Activated T-cell treated with anti-CD3 and anti-CD28 coated beads, Interleukin-2, amount 50 U/mL, for 72 hours (primary cell): Measurements from ENCODE around the gene KCNAB3. TPM values are rescaled to one million over a fixed set of nuclear protein-coding genes. Genes with fewer than 3 reads are reported as not detected.

Experiments
- ATAC-seq, 2 donors: fragments of 150-1000 bp; cut with Tn5 transposase; replicated peaks in 1 of 2; 2 replicates each; pipeline ENCODE4 v1.10.0; 2021; ENCODE audit warnings: moderate library complexity in 2 of 2, mild to moderate bottlenecking in 1 of 2
- DNase-seq, 2 donors: peaks; one replicate each; pipeline ENCODE4 v3.0.0; 2021 to 2022; ENCODE audit warnings: mixed read lengths in 1 of 2
- H3K27ac Mint-ChIP-seq: one replicate; pipeline ENCODE4 v1.8.0; 2022; ENCODE audit warnings: mild to moderate bottlenecking, moderate library complexity, mixed read lengths
- H3K27me3 Mint-ChIP-seq: one replicate; pipeline ENCODE4 v1.8.0; 2022; ENCODE audit warnings: low read depth, mixed read lengths
- H3K36me3 Mint-ChIP-seq, 2 donors: one replicate each; pipeline ENCODE4 v1.8.0; 2022; ENCODE audit warnings: mixed read lengths in 2 of 2, mild to moderate bottlenecking in 1 of 2; ENCODE audit not compliant: insufficient read depth in 2 of 2
- H3K4me1 Mint-ChIP-seq: one replicate; pipeline ENCODE4 v1.8.0; 2022; ENCODE audit warnings: low read depth, mixed read lengths
- H3K4me3 Mint-ChIP-seq, 2 donors: one replicate each; pipeline ENCODE4 v1.8.0; 2022; ENCODE audit warnings: mild to moderate bottlenecking in 2 of 2, mixed read lengths in 2 of 2, moderate library complexity in 2 of 2
- H3K9me3 Mint-ChIP-seq, 2 donors: one replicate each; pipeline ENCODE4 v1.8.0; 2022; ENCODE audit warnings: mixed read lengths in 2 of 2
- total RNA-seq, 2 donors: library from RNA; stranded (reverse); gene quantifications; one replicate each; pipeline ENCODE4 v1.2.3, GENCODE V29; 2022

The KCNAB3 gene
- total RNA-seq, 2 donors from 2014 or later, result 10.2 to 10.3 TPM

DNA sequence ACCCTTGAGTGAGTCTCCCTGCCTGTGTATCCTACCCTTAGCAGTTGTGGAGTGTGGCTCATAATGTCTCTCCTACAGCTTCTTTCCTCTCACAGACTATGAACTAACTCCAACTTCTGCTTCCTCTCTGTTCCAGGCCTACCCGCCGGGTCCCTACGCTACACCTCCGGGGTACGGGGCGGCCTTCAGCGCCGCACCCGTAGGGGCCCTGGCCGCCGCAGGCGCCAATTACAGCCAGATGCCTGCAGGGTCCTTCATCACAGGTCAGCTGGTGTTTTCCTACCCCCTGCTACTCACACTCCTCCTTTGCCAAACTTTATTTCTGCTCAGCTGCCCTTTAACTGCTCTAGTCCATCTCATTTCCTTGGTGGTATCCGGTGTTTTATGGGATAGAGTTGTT lies 18.9 kb downstream of the KCNAB3 start:
- DNase-seq (no peak), ATAC-seq (no peak)
- Mint-ChIP-seq H3K4me1 (peaks cover 27% of the 10 kb centered on the region), H3K9me3 (no peaks in the 10 kb centered on the region), H3K27ac (no peak overlapping the region), H3K27me3 (no peaks in the 10 kb centered on the region), H3K4me3 (no peak overlapping the region), H3K36me3 (peaks cover 10 to 21% of the 10 kb centered on the region in 2 donors)

- Mint-ChIP-seq H3K4me1 (peaks cover 24% of the 10 kb centered on the region), H3K27ac (peak overlapping the region; percentile 3), H3K27me3 (no peaks in the 10 kb centered on the region), H3K9me3 (no peaks in the 10 kb centered on the region), H3K36me3 (peaks cover 12 to 22% of the 10 kb centered on the region in 2 donors), H3K4me3 (no peak overlapping the region)
- DNase-seq (no peak), ATAC-seq (no peak)
Observed at GRCh38 chr17:7910281-7910680, 19.4 kb downstream of the KCNAB3 start.

GRCh38 chr17:7909089-7909488 lies 20.6 kb downstream of the KCNAB3 start:
- Mint-ChIP-seq H3K9me3 (no peaks in the 10 kb centered on the region), H3K4me3 (no peak overlapping the region), H3K36me3 (peaks cover 13 to 32% of the 10 kb centered on the region in 2 donors), H3K4me1 (peaks cover 12% of the 10 kb centered on the region), H3K27ac (no peak overlapping the region), H3K27me3 (no peaks in the 10 kb centered on the region)
- ATAC-seq (no peak), DNase-seq (no peak)

- no peak overlapping the region for H3K4me3 Mint-ChIP-seq
- H3K27me3 Mint-ChIP-seq, result no peaks in the 10 kb centered on the region
- no peak overlapping the region for H3K27ac Mint-ChIP-seq
Observed at GRCh38 chr17:7903154-7904103, 26.2 kb downstream of the KCNAB3 start.

DNA sequence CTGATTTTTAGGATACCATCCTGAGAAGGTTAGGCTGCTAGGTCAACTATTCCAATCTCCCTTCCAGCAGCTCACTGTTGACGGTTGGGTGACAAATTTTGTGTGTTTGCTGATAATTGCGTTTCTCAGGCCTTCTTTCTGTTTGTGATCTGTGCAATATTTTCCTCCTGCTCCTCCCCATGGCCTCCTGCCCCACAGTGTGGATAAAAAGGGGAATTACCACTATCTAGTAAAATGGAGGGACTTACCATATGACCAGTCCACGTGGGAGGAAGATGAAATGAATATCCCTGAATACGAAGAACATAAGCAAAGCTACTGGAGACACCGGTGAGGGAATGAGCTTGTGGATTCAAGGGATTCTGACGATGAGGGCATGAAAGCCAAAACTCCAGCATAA lies 31.9 kb downstream of the KCNAB3 start:
- DNase-seq, result peak in 1 of 2 donors; percentile 19
- H3K27me3 Mint-ChIP-seq, result no peaks in the 10 kb centered on the region
- H3K4me3 Mint-ChIP-seq, result peak overlapping the region in 1 of 2 donors; percentile 17
- H3K36me3 Mint-ChIP-seq, result peaks cover 20 to 48% of the 10 kb centered on the region in 2 donors
- ATAC-seq, result peak; percentile 59 to 88
- H3K9me3 Mint-ChIP-seq, result no peaks in the 10 kb centered on the region
- peak overlapping the region; percentile 89 for H3K27ac Mint-ChIP-seq
- peaks cover 20% of the 10 kb centered on the region for H3K4me1 Mint-ChIP-seq

More at GRCh38 chr17:7903154-7904103, 26.2 kb downstream of the KCNAB3 start:
- ATAC-seq (no peak), DNase-seq (no peak)
- no peaks in the 10 kb centered on the region for H3K9me3 Mint-ChIP-seq
- peaks cover 14 to 37% of the 10 kb centered on the region in 2 donors for H3K36me3 Mint-ChIP-seq
- no peaks in the 10 kb centered on the region for H3K4me1 Mint-ChIP-seq

GRCh38 chr17:7897090-7897489 lies 32.6 kb downstream of the KCNAB3 start:
- no peak for DNase-seq
- peak overlapping the region; percentile 89 for H3K27ac Mint-ChIP-seq
- no peak for ATAC-seq

DNA sequence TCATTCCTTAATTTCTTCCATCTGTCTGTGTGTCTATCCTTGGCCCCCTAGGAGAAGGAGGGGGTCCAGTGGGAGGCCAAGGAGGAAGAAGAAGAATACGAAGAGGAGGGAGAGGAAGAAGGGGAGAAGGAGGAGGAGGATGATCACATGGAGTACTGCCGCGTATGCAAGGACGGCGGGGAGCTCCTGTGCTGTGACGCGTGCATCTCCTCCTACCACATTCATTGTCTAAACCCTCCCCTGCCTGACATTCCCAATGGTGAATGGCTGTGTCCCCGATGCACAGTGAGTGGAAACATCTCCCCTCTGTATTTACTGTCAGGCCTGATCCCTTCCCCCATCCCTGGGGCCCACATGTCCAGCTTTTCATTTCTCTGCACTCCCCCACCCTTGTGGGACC lies 34.8 kb downstream of the KCNAB3 start:
- no peak for ATAC-seq
- H3K27me3 Mint-ChIP-seq, result no peaks in the 10 kb centered on the region
- no peaks in the 10 kb centered on the region for H3K9me3 Mint-ChIP-seq
- H3K36me3 Mint-ChIP-seq, result peaks cover 19 to 45% of the 10 kb centered on the region in 2 donors
- DNase-seq, result no peak
- H3K27ac Mint-ChIP-seq, result peak overlapping the region; percentile 2
- no peak overlapping the region for H3K4me3 Mint-ChIP-seq
- H3K4me1 Mint-ChIP-seq, result peaks cover 20% of the 10 kb centered on the region

More at GRCh38 chr17:7897090-7897489, 32.6 kb downstream of the KCNAB3 start:
- Mint-ChIP-seq H3K27me3 (no peaks in the 10 kb centered on the region), H3K4me3 (no peak overlapping the region), H3K4me1 (peaks cover 20% of the 10 kb centered on the region), H3K36me3 (peaks cover 20 to 48% of the 10 kb centered on the region in 2 donors), H3K9me3 (no peaks in the 10 kb centered on the region)

- peaks cover 15 to 44% of the 10 kb centered on the region in 2 donors for H3K36me3 Mint-ChIP-seq
- H3K27me3 Mint-ChIP-seq, result no peaks in the 10 kb centered on the region
- peaks cover 20% of the 10 kb centered on the region for H3K4me1 Mint-ChIP-seq
- H3K9me3 Mint-ChIP-seq, result no peaks in the 10 kb centered on the region
- ATAC-seq, result no peak
- DNase-seq, result no peak
- no peak overlapping the region for H3K4me3 Mint-ChIP-seq
- H3K27ac Mint-ChIP-seq, result no peak overlapping the region
Observed at GRCh38 chr17:7894226-7894625, 35.4 kb downstream of the KCNAB3 start.

- no peaks in the 10 kb centered on the region for H3K27me3 Mint-ChIP-seq
- no peaks in the 10 kb centered on the region for H3K9me3 Mint-ChIP-seq
- H3K4me1 Mint-ChIP-seq, result peaks cover 20% of the 10 kb centered on the region
- no peak overlapping the region for H3K4me3 Mint-ChIP-seq
- DNase-seq (no peak), ATAC-seq (no peak)
- H3K27ac Mint-ChIP-seq, result no peak overlapping the region
- H3K36me3 Mint-ChIP-seq, result peaks cover 14 to 42% of the 10 kb centered on the region in 2 donors
Observed at GRCh38 chr17:7893187-7893880, 36.3 kb downstream of the KCNAB3 start.

- no peaks in the 10 kb centered on the region for H3K9me3 Mint-ChIP-seq
- DNase-seq, result peak; percentile 52 to 54
- H3K4me1 Mint-ChIP-seq, result peaks cover 4% of the 10 kb centered on the region
- H3K4me3 Mint-ChIP-seq, result no peak overlapping the region
- no peak overlapping the region for H3K27ac Mint-ChIP-seq
- no peaks in the 10 kb centered on the region for H3K27me3 Mint-ChIP-seq
- peaks cover 5 to 18% of the 10 kb centered on the region in 2 donors for H3K36me3 Mint-ChIP-seq
- no peak for ATAC-seq
Observed at GRCh38 chr17:7889166-7889955, 40.3 kb downstream of the KCNAB3 start.

DNA sequence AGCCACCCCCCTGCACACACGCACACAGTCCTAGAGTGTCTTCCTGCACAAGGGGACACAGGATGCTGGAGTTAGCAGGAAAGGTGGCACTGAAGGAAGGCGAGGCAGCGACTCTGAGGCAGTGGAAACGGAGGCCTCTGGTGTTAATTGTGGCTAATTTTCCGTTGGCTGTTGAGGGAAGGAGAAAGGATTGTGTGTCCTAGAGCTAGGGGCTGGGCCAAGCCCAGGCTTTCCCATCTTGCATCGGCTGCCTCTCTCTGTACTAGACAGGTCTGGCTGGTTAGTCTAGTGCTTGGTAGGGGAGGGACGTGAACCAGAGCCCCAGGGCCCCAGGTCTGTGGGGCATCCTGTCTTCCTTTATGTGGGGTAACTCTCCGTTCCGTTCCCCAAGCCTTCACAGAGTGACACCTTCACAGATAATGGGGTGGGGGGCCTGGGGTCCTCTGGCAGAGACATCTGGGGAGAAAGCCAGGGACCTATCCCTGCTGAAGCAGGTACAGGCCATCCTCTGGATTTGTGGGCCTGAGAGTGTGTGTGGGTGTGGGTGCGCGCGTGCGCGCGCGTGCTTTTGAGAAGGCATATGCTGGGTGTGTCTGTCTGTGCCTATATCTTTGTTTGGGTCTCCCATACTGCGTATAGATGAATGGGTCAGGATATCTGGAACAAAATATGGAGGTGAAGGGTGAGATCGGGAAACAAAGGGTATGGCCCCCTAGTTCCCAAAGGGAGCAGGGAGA lies 41.3 kb downstream of the KCNAB3 start, which contains the start of gene CHD3:
Gene CHD3 (plus strand): TSS at position 606 of the 737 bp plus-strand sequence. CDS start 212 bp downstream, outside the sequence.
- no peak within 1 kb of the TSS for H3K27ac Mint-ChIP-seq
- H3K4me3 Mint-ChIP-seq, result no peak within 1 kb of the TSS
- H3K36me3 Mint-ChIP-seq, result peaks cover 3 to 13% of the 10 kb centered on the region in 2 donors
- no peaks in the 10 kb centered on the region for H3K27me3 Mint-ChIP-seq
- no peaks in the 10 kb centered on the region for H3K9me3 Mint-ChIP-seq
- peak; percentile 22 to 24 for ATAC-seq
- peak; percentile 61 to 65 for DNase-seq
- H3K4me1 Mint-ChIP-seq, result no peaks in the 10 kb centered on the region
